Activated CD4-positive, alpha-beta T cell treated with anti-CD3 and anti-CD28 coated beads for 36 hours (primary cell): Measurements from ENCODE around the gene FREM1. TPM values are rescaled to one million over a fixed set of nuclear protein-coding genes. Genes with fewer than 3 reads are reported as not detected.
A peak's percentile ranks its signal among the peaks of the same experiment; 100 is the strongest.

Experiments
- ATAC-seq: fragments of 200-7000 bp; cut with Tn5 transposase; one replicate; pipeline ENCODE4 v1.10.0; 2021; ENCODE audit warnings: mild to moderate bottlenecking, moderate library complexity
- CTCF ChIA-PET: fragments of 350-600 bp; sonication (Branson Sonifier 250); formaldehyde crosslinking; loops from one replicate; lab custom pipeline; 2021; ENCODE audit warnings: antibody characterized with exemption; lab: Charles Lee
- POLR2A ChIA-PET: fragments of 350-600 bp; sonication (Branson Sonifier 250); formaldehyde crosslinking; loops from one replicate; lab custom pipeline; 2021; ENCODE audit warnings: antibody characterized with exemption, inconsistent platforms; lab: Charles Lee
- DNase-seq: peaks from one replicate; pipeline ENCODE4 v3.0.0-alpha.2; 2020
- H3K27ac Mint-ChIP-seq: one replicate; pipeline ENCODE4 v1.8.0; 2021; ENCODE audit warnings: mixed read lengths
- H3K27me3 Mint-ChIP-seq: one replicate; pipeline ENCODE4 v1.8.0; 2021; ENCODE audit warnings: mixed read lengths
- H3K36me3 Mint-ChIP-seq: one replicate; pipeline ENCODE4 v1.8.0; 2021; ENCODE audit warnings: low read depth, mixed read lengths
- H3K4me1 Mint-ChIP-seq: one replicate; pipeline ENCODE4 v1.8.0; 2021; ENCODE audit warnings: mixed read lengths
- H3K4me3 Mint-ChIP-seq: one replicate; pipeline ENCODE4 v1.8.0; 2021; ENCODE audit warnings: mild to moderate bottlenecking, moderate library complexity, mixed read lengths
- H3K9me3 Mint-ChIP-seq: one replicate; pipeline ENCODE4 v1.8.0; 2021; ENCODE audit warnings: low read depth, mixed read lengths
- intact Hi-C, 2 experiments: fragments of 100-400 bp; cut with DNase I in 1 of 2; cut with micrococcal nuclease in 1 of 2; formaldehyde crosslinking; loops; one replicate each; pipeline versions ENCODE4 v1.14.2 to v1.15.1; 2022 to 2024; cut with DNase I, micrococcal nuclease
- total RNA-seq, 2 experiments: library from RNA; stranded (reverse); gene quantifications; one replicate each; pipeline ENCODE4 v1.2.3, GENCODE V29; 2021

The FREM1 gene, protein sequence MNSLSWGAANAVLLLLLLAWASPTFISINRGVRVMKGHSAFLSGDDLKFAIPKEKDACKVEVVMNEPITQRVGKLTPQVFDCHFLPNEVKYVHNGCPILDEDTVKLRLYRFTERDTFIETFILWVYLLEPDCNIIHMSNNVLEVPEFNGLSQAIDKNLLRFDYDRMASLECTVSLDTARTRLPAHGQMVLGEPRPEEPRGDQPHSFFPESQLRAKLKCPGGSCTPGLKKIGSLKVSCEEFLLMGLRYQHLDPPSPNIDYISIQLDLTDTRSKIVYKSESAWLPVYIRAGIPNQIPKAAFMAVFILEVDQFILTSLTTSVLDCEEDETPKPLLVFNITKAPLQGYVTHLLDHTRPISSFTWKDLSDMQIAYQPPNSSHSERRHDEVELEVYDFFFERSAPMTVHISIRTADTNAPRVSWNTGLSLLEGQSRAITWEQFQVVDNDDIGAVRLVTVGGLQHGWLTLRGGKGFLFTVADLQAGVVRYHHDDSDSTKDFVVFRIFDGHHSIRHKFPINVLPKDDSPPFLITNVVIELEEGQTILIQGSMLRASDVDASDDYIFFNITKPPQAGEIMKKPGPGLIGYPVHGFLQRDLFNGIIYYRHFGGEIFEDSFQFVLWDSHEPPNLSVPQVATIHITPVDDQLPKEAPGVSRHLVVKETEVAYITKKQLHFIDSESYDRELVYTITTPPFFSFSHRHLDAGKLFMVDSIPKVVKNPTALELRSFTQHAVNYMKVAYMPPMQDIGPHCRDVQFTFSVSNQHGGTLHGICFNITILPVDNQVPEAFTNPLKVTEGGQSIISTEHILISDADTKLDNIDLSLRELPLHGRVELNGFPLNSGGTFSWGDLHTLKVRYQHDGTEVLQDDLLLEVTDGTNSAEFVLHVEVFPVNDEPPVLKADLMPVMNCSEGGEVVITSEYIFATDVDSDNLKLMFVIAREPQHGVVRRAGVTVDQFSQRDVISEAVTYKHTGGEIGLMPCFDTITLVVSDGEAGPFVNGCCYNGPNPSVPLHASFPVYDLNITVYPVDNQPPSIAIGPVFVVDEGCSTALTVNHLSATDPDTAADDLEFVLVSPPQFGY (N-terminal part only)
- total RNA-seq, result not detected

DNA sequence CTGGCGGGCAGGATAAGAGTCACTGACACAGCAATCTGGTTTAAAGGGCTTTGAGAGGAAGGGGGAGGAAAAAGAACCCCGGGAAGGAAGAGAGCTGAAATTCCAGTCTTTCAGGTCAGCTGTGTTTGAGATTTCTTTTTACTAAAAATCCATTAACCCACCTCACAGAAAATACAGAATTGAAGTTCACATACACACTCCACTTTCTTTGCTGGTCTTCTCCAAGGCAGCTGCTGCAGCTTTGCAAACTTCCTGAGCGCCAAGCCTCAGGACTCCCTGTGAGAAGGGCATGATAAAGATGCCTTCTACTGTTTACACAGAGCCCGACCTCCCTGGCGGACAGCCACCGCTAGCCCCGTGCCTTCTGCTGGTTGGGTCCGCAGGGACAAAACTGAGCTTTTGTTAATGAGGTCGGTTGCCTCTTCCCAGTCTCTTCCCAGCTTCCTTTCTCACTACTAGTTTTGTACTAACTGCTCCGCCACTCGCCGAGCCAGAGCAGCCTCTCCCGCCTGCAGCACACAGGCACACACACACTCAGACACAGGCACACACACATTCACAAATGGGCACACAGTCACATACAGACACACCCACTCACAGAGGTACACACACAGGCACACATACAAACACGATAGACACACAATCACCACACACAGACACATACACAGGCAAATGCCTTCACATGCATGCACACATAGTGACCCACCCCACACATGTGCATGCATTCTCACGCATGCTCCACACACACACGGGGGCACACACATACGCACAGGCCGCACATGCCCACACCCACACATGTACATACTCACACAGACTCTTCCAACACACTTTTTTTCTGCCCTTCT, at the start of gene FREM1:
TSS of gene FREM1 (minus strand) at position 468 of the 845 bp plus-strand sequence. CDS start 41,451 bp downstream, outside the sequence.
- CTCF ChIA-PET, result no interaction called here
- H3K9me3 Mint-ChIP-seq, result no peaks in the 10 kb centered on the region
- no peak within 1 kb of the TSS for H3K4me3 Mint-ChIP-seq
- no peak within 1 kb of the TSS for H3K27ac Mint-ChIP-seq
- ATAC-seq (no peak), DNase-seq (no peak)
- POLR2A ChIA-PET, result no interaction called here
- peaks cover 5% of the 10 kb centered on the region for H3K27me3 Mint-ChIP-seq
- no peaks in the 10 kb centered on the region for H3K36me3 Mint-ChIP-seq
- no peaks in the 10 kb centered on the region for H3K4me1 Mint-ChIP-seq
- intact Hi-C loops, result no loop called here

DNA sequence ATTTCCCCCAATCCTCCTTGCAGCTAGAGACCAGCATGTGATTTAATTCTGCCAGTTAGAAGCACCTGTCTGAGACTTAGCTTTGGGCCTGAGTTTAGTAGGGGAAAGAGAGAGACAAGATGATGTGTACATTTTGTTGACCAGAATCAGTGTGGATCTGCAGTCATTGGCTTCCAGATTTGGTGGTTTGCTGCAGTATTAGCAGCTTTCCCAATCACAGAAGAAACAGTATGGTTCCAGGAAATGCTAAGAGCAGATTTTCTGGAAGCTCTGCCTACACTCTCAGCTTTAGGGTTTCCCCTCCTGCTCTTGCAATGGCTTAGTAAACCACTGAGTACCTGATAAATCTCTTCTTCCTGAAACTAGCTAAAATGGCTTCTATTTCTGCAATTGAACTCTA, 48.8 kb upstream of the FREM1 start:
- DNase-seq (no peak), ATAC-seq (peak; percentile 80)
- ChIA-PET CTCF (no interaction called here), POLR2A (interaction anchor here (0.6 kb wide), 1 partner anchor 770 kb away, joined by 4 read pairs; no protein-coding TSS in a partner anchor)
- H3K4me1 Mint-ChIP-seq, result peaks cover 17% of the 10 kb centered on the region
- peak overlapping the region; percentile 19 for H3K27ac Mint-ChIP-seq
- H3K4me3 Mint-ChIP-seq, result no peak overlapping the region
- H3K36me3 Mint-ChIP-seq, result no peaks in the 10 kb centered on the region
- intact Hi-C loops, result no loop called here
- H3K9me3 Mint-ChIP-seq, result peaks cover 2% of the 10 kb centered on the region
- no peaks in the 10 kb centered on the region for H3K27me3 Mint-ChIP-seq

DNA sequence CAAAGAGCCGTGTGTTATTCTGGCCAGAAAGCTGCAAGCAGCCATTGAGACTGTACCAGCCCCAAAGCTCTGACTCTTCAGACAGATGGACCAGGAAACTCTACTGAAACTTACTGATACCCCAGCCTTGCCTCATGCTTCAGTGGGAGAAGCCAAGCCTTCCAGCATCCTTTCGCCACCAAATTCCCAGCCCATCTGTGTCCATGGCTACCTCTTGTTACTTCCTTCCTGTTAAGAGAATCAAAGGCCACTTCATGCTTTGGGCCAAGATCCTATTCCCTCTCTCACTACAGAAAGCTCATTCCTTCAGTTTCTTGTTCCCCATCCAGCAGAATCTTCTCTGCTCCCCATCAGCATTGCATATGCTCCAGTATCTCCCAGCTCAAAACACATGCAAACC, 46.9 kb upstream of the FREM1 start:
- H3K4me1 Mint-ChIP-seq, result peaks cover 17% of the 10 kb centered on the region
- ATAC-seq (no peak), DNase-seq (no peak)
- H3K9me3 Mint-ChIP-seq, result peaks cover 5% of the 10 kb centered on the region
- POLR2A ChIA-PET, result no interaction called here
- no peak overlapping the region for H3K4me3 Mint-ChIP-seq
- CTCF ChIA-PET, result no interaction called here
- no peaks in the 10 kb centered on the region for H3K36me3 Mint-ChIP-seq
- intact Hi-C loops, result no loop called here
- no peak overlapping the region for H3K27ac Mint-ChIP-seq
- H3K27me3 Mint-ChIP-seq, result no peaks in the 10 kb centered on the region

DNA sequence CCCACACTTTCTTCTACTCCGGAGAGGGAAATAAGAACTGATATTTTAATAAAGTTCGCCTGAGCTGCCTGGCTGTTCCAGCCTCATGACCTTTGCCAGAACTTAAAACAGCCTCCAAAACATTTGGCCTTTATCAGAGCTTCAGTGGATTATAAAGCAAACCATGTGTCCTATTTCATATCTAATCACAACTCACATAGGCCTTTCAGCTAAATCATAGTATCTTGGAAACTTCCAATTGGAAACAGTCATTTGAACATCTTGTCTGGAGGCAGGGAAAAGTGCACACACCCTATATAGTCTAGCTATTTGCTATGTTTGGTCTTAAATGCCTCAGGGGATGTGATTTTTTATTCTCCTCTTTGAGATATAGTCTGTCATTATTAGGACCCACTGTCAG, 46.0 kb upstream of the FREM1 start:
- POLR2A ChIA-PET, result no interaction called here

DNA sequence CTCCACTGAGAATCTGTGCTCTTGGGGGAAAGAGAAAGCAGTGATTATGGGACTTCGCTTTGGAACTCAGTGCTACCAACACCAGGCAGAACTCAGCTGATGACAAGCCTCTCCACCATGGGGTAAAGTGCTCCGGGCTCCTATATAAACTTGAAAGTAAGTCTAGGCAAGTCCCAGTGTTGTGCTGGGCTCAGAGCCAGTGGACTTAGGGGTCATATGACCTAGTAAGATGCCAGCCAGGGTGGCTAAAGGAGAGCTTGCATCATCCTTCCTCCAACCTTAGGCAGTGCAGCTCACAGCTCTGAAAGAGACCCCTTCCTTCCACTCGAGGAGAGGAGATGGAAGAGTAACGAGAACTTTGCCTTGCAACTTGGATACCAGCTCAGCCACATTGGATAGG, 35.1 kb upstream of the FREM1 start:
- DNase-seq (no peak), ATAC-seq (no peak)
- POLR2A ChIA-PET, result interaction anchor here (0.7 kb wide), 1 partner anchor 674 kb away, joined by 3 read pairs; no protein-coding TSS in a partner anchor
- Mint-ChIP-seq H3K4me3 (no peak overlapping the region), H3K4me1 (no peaks in the 10 kb centered on the region), H3K36me3 (no peaks in the 10 kb centered on the region), H3K27ac (no peak overlapping the region), H3K27me3 (peaks cover 8% of the 10 kb centered on the region), H3K9me3 (peaks cover 2% of the 10 kb centered on the region)
- intact Hi-C loops, result no loop called here
- CTCF ChIA-PET, result interaction anchor here (1.0 kb wide), 1 partner anchor 28 kb away, joined by 6 read pairs; no protein-coding TSS in a partner anchor

More for the DNA sequence above, 46.0 kb upstream of the FREM1 start:
- Mint-ChIP-seq H3K4me3 (no peak overlapping the region), H3K27ac (no peak overlapping the region), H3K4me1 (peaks cover 11% of the 10 kb centered on the region), H3K9me3 (peaks cover 5% of the 10 kb centered on the region), H3K27me3 (no peaks in the 10 kb centered on the region), H3K36me3 (no peaks in the 10 kb centered on the region)
- intact Hi-C loops, result no loop called here
- ATAC-seq (no peak), DNase-seq (no peak)
- CTCF ChIA-PET, result no interaction called here

DNA sequence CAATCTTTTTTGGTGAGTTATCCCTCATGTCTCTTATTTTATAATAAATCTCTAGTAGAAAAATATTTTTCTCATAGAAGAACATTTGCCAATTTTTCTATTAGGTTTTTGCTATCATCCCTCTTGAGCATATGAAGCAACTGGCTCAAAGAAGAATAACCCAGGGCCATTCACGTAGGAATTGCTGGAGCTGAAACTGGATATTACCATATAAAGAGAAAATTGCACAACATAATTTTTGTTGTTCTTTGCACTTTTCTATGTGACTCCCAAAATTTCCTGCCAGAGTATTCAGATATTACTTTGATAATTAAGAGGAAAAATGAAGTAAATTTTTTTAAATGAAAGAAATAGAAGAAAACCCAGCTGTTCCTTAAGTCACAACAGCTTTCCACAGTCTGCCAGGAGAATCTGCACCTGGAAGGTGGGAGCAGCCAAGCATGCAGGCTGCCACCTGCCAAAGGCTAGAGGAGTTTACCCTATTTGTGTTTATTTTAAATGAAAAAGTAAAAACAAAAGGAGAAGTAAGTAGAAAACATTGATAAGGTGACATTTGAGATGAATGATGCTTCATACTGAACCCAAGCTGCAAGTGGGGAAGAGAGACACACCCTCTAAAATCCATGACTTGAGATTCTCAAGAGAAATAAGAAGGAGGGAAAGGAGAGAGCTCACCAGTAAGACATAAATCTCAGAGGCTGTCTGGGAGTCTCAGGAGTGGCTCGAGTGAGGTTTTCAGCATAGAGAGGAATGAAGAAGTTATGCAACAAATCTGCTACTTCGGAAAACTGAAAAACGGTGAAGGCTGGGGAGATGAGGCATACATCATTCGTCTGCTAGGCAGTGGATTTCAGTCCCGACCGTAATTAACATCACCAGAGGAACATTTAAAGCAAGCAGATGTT, 31.5 kb upstream of the FREM1 start:
- POLR2A ChIA-PET, result no interaction called here

DNA sequence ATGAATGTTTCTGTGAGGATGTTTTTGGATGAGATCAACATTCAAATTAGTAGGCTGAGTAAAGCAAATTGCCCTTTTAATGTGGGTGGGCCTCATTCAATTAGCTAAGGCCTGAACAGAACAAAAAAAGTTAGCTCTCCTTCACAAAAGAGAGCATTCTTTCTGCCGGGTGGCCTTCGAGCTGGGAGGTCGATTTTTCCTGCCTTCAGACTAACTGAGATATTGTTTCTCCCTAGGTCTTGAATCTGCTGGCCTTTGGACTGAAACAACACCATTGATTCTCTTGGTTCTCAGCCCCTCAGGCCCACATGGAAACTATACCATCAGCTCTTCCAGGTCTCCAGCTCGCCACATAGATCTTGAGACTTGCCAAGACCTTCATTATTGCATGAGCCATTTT, 29.1 kb upstream of the FREM1 start:
- H3K36me3 Mint-ChIP-seq, result no peaks in the 10 kb centered on the region
- H3K27me3 Mint-ChIP-seq, result peaks cover 8% of the 10 kb centered on the region
- no peak overlapping the region for H3K4me3 Mint-ChIP-seq
- intact Hi-C loops, result no loop called here
- ChIA-PET POLR2A (no interaction called here), CTCF (no interaction called here)
- DNase-seq (no peak), ATAC-seq (no peak)
- H3K9me3 Mint-ChIP-seq, result no peaks in the 10 kb centered on the region
- no peak overlapping the region for H3K27ac Mint-ChIP-seq
- H3K4me1 Mint-ChIP-seq, result no peaks in the 10 kb centered on the region

More for the DNA sequence above, 31.5 kb upstream of the FREM1 start:
- CTCF ChIA-PET, result no interaction called here
- DNase-seq (no peak), ATAC-seq (no peak)
- peaks cover 8% of the 10 kb centered on the region for H3K27me3 Mint-ChIP-seq
- peaks cover 2% of the 10 kb centered on the region for H3K9me3 Mint-ChIP-seq
- intact Hi-C loops, result no loop called here
- no peak overlapping the region for H3K27ac Mint-ChIP-seq
- no peaks in the 10 kb centered on the region for H3K36me3 Mint-ChIP-seq
- H3K4me3 Mint-ChIP-seq, result no peak overlapping the region
- no peaks in the 10 kb centered on the region for H3K4me1 Mint-ChIP-seq

DNA sequence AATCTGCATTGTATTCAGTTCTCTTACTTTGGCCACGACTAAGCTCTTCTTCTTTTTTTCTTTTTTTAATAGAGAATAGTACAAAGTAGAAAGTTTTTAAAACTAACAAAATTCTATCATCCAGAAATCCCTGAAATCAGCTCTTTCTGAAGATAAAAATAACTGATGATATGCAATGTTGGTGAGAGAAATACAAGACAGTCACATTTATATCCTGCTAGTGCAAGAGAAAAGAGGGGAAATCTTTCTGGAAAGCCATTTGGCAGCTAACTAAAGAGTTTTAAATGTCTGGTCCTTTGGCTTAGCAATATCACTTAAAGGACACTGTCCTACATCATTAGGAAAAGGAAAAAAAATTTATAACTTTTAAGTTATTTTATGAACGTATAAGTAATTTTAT, 27.0 kb upstream of the FREM1 start:
- POLR2A ChIA-PET, result interaction anchor here (0.7 kb wide), 1 partner anchor 153 kb away, joined by 4 read pairs; no protein-coding TSS in a partner anchor
- no peak for ATAC-seq
- DNase-seq, result no peak
- H3K4me3 Mint-ChIP-seq, result no peak overlapping the region
- H3K36me3 Mint-ChIP-seq, result no peaks in the 10 kb centered on the region
- no peak overlapping the region for H3K27ac Mint-ChIP-seq
- H3K27me3 Mint-ChIP-seq, result peaks cover 6% of the 10 kb centered on the region
- H3K9me3 Mint-ChIP-seq, result no peaks in the 10 kb centered on the region
- CTCF ChIA-PET, result interaction anchor here (1.4 kb wide), 1 partner anchor 12 kb away, joined by 3 read pairs; no protein-coding TSS in a partner anchor
- H3K4me1 Mint-ChIP-seq, result no peaks in the 10 kb centered on the region
- intact Hi-C loops, result no loop called here

DNA sequence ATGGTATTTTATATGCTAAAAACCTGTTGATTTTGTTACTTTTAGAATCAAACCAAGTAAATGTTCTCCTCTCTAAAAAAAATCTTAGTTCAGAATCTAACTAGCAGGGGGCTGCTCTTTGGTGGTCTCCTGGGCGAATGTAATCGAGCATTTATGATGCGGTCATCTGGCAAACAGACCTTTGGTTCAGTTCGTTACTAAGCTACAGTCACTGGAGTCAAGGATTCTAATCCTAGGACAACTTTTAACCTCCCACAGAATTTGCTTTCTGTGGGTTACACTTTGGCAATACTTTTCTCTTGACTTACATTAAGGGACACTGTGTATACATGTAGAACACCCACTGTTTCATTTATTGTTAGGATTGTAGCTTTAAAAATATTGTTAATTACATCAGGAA, 26.3 kb upstream of the FREM1 start:
- Mint-ChIP-seq H3K36me3 (no peaks in the 10 kb centered on the region), H3K27me3 (peaks cover 3% of the 10 kb centered on the region), H3K4me1 (no peaks in the 10 kb centered on the region), H3K27ac (no peak overlapping the region), H3K9me3 (no peaks in the 10 kb centered on the region), H3K4me3 (no peak overlapping the region)
- ChIA-PET CTCF (interaction anchor here (1.4 kb wide), 1 partner anchor 13 kb away, joined by 3 read pairs; no protein-coding TSS in a partner anchor), POLR2A (interaction anchor here (0.7 kb wide), 1 partner anchor 154 kb away, joined by 4 read pairs; no protein-coding TSS in a partner anchor)
- ATAC-seq, result no peak
- no peak for DNase-seq
- intact Hi-C loops, result no loop called here

DNA sequence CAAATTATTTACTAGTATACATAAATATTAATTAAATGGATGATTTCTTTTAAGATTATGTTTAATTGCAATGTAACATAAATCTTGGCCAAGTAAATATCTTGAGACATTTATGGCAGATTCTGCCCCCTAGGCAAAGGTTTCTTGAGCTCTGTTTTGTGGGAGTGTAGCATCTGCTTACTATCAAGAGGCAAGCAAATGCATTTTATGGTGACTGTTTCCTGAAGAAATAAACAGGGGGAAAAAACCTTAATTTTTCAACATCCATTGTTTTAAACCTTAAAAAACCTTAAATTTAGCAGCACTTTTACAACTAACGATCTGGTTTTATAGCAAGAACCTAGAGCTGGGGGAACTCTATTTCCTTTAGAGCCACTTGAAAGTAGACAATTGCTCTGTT, 25.7 kb upstream of the FREM1 start:
- ATAC-seq (no peak), DNase-seq (no peak)
- Mint-ChIP-seq H3K9me3 (no peaks in the 10 kb centered on the region), H3K4me3 (no peak overlapping the region), H3K27ac (no peak overlapping the region), H3K4me1 (no peaks in the 10 kb centered on the region), H3K27me3 (peaks cover 3% of the 10 kb centered on the region), H3K36me3 (no peaks in the 10 kb centered on the region)
- POLR2A ChIA-PET, result no interaction called here
- CTCF ChIA-PET, result interaction anchor here (1.2 to 1.4 kb wide), 2 partner anchors 14 to 16 kb away, joined by 3 read pairs; no protein-coding TSS in a partner anchor
- intact Hi-C loops, result no loop called here
